ENCODE data around the gene HEMK1. TPM values are rescaled to one million over a fixed set of nuclear protein-coding genes. Genes with fewer than 3 reads are reported as not detected.

The HEMK1 gene
- total and polyA plus RNA-seq, 8 donors: 23.5 to 27.6 (median 25.0) TPM

GRCh38 chr3:50536471-50537180 is 32.7 kb upstream of the HEMK1 start:
- DNase-seq (no peak), ATAC-seq (no peak)
- Histone ChIP-seq H3K27me3 (peaks cover 0 to 11% of the 10 kb centered on the region in 2 donors), H3K4me1 (no peaks in the 10 kb centered on the region), H3K27ac (no peak overlapping the region), H3K9me3 (no peaks in the 10 kb centered on the region), H3K36me3 (no peaks in the 10 kb centered on the region), H3K4me3 (no peak overlapping the region)
- no peak for TF ChIP-seq CTCF (IDR thresholded peaks at IDR 0.05)
- intact Hi-C loops (cut with DNase I): loop anchor here in 1 of 2 donors (10.0 kb wide), 1 partner anchor 162 kb away; no protein-coding TSS in a partner anchor

- Histone ChIP-seq H3K4me3 (no peak overlapping the region), H3K4me1 (no peaks in the 10 kb centered on the region), H3K27ac (no peak overlapping the region), H3K27me3 (peaks cover 0 to 8% of the 10 kb centered on the region in 2 donors), H3K9me3 (no peaks in the 10 kb centered on the region), H3K36me3 (no peaks in the 10 kb centered on the region)
- TF ChIP-seq CTCF (IDR thresholded peaks at IDR 0.05): no peak
- DNase-seq (no peak), ATAC-seq (no peak)
- intact Hi-C loops (cut with DNase I): loop anchor here in 1 of 2 donors (10.0 kb wide), 1 partner anchor 163 kb away; no protein-coding TSS in a partner anchor
Observed at GRCh38 chr3:50537421-50538129, 31.7 kb upstream of the HEMK1 start.

GRCh38 chr3:50539356-50540286 is 29.7 kb upstream of the HEMK1 start:
- no peak overlapping the region for H3K4me3 ChIP-seq
- no peak for TF ChIP-seq CTCF (IDR thresholded peaks at IDR 0.05)
- H3K9me3 ChIP-seq: no peaks in the 10 kb centered on the region
- intact Hi-C loops (cut with DNase I): loop anchor here in 1 of 2 donors (5.0 to 10.0 kb wide), 3 partner anchors 102 to 192 kb away; partner anchors contain the start of gene ZMYND10
- peaks cover 0 to 8% of the 10 kb centered on the region in 2 donors for H3K27me3 ChIP-seq
- DNase-seq: no peak
- H3K27ac ChIP-seq: no peak overlapping the region
- no peaks in the 10 kb centered on the region for H3K36me3 ChIP-seq
- no peaks in the 10 kb centered on the region for H3K4me1 ChIP-seq
- ATAC-seq: no peak

GRCh38 chr3:50542177-50543034 is 26.9 kb upstream of the HEMK1 start:
- DNase-seq (peak in 3 of 4 donors; percentile 54 to 82 (median 65)), ATAC-seq (peak; percentile 94)
- Histone ChIP-seq H3K27me3 (peaks cover 0 to 8% of the 10 kb centered on the region in 2 donors), H3K27ac (no peak overlapping the region), H3K9me3 (no peaks in the 10 kb centered on the region), H3K4me1 (no peaks in the 10 kb centered on the region), H3K4me3 (no peak overlapping the region), H3K36me3 (no peaks in the 10 kb centered on the region)
- TF ChIP-seq CTCF (IDR thresholded peaks at IDR 0.05): peak; percentile 84 to 91
- intact Hi-C loops (cut with DNase I): loop anchor here in 1 of 2 donors (5.0 kb wide), 2 partner anchors 105 to 195 kb away; partner anchors contain the start of gene ZMYND10

Data from left lung (tissue), 10 donors.